T-helper 9 cell (primary cell): ENCODE measurements around the gene FAM89B.
"Not testable (repeated sequence)": the region's sequence is repeated elsewhere in the genome, so short reads cannot be mapped to it uniquely, and the experiment has no call there.

Experiments used
- DNase-seq: peaks from one replicate; pipeline ENCODE4 v3.0.0-alpha.2; 2020

FAM89B gene

DNA sequence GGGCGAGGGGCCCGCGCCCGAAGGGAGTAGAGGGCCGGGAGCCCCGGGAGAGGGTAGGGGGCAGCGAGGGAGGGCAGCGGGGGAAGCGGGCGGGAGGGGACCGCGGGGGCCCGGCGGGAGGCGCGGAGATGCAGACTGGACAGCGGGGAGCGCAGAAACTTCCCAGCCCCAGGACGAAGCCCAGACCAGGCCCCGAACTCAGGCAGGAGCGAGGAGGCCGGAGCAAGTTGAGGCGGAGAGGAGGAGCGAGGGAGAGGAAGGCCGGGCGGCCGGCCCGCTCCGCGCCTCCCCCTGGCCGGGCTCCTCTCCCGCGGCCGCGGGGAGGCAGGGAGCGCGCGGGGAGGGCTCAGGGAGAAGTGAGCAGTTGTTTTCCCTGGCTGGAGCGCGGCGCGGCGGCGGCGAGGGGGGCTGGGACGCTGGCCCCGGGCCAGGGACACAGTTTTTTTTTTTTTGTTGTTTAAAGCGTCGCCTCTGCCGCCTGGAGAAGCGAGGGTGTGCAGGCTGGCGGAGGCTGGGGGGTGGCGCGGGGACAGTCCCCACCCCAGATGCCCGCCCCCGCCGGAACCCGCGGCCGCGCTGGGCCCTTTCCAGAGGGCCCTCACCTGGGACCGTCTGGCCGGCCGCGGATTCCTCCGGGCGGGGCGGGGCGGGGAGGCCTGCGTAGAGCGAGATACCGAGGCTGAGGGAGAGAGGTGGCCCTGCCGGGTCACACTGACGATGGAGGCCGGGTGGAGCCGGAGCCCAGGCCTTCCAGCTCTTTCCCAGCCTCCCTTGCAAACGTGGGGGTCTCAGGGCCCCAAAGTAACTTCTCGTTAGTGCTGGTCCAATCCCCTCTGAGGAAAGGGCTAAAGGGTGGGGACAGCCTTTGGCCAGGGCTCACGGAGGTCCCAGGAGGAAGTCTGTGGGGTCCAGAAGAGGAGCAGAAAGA is 14.1 kb upstream of the FAM89B start, which contains the start of gene LTBP3:
Gene LTBP3, minus strand, starts transcription at position 358 of the 928 bp plus-strand sequence. CDS start 400 bp downstream, outside the sequence.
- peak; percentile 38 for DNase-seq

DNA sequence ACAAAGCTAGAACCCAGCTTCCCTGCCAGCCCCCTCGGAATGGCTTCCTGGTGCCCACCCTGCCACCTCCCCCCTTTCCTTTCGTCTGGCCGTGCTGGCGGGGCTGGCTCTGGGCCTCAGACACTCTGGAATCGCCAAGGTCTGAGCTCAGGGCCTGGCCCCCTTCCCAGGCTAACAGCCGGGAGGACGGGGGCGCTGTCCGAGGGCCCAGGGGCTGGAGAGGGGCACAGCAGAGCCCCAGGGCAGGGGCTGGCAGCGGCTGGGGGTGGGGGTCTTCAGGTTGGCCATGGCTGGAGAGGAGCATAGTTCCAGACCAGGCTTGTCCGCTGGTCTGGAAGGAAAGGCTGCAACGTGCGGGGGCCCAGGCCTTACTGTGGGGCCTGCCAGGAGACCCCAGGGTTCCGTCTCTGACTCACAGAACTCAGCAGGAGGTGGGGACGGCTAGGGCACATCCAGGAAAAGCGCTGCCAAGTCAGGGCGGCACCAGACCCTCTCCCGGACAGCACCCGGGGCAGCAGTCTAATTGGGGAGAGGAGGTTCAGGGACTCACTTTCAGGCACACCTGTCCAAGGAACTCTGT is 13.3 kb upstream of the FAM89B start:
- DNase-seq: no peak

GRCh38 chr11:65559535-65559934 is 12.8 kb upstream of the FAM89B start:
- no peak for DNase-seq

GRCh38 chr11:65559951-65560537 is 12.3 kb upstream of the FAM89B start:
- DNase-seq: no peak

DNA sequence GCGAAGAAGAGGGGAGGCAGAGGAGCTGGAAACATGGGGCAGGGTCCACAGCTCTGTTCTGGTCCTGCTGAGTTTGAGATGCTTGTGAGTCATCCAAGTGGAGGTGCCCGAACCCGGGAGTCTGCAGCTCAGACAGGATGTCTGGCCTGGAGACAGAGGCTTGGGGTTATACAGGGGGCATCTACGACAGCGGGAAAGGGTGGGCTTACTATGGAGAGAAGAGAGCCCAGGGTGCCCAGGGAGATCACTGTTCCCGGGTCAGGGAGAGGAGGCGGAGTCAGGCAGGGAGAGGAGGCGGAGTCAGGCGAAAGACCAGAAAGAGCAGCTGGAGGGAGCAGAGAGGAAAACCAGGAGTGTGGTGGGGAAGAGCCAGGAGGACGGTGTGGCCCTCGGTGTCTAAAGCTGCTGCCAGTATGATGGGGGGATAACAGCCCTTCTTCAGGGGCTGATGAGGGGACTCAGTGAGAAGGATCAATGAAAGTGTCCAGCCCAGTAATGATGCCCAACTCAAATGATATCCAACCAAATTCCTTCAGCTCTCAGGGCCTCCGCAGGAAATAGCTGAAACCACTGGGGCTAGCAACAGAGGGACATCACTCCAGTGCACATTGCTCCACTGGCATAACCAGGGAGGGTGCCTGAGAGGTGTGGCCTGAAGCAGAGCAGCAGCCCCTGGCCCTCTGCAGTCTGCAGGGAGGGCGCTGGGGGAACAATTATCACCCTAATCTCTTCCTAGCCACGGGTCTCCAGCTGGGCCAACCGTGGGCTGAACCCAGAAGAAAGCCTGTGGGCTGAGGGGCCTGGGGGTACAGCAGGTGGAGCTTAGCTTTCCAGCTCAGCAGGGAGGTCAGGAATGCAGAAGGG is 11.6 kb upstream of the FAM89B start:
- DNase-seq: no peak

DNA sequence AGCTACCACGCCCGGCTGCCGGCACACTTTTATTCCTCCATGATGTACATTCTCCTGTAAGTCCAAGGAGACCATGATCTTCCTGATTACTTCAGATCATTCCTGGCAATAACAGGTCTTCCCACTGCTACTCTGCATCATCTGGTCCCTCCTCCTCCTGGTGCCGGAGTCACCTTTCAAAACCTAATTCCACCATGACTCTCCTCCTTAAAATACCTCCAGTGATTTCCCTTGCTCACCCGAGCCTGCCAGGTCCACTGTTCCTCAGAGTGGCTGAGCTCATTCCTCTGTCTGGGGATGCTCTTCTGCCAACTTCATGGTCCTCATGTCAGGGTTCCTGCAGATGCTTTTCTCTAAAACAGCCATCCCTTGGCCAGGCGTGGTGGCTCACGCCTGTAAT is 10.3 kb upstream of the FAM89B start:
- no peak for DNase-seq

- DNase-seq: no peak
These were observed 9.6 kb upstream of the FAM89B start for GRCh38 chr11:65562788-65563187.

GRCh38 chr11:65563601-65564000 is 8.7 kb upstream of the FAM89B start:
- DNase-seq: no peak

DNA sequence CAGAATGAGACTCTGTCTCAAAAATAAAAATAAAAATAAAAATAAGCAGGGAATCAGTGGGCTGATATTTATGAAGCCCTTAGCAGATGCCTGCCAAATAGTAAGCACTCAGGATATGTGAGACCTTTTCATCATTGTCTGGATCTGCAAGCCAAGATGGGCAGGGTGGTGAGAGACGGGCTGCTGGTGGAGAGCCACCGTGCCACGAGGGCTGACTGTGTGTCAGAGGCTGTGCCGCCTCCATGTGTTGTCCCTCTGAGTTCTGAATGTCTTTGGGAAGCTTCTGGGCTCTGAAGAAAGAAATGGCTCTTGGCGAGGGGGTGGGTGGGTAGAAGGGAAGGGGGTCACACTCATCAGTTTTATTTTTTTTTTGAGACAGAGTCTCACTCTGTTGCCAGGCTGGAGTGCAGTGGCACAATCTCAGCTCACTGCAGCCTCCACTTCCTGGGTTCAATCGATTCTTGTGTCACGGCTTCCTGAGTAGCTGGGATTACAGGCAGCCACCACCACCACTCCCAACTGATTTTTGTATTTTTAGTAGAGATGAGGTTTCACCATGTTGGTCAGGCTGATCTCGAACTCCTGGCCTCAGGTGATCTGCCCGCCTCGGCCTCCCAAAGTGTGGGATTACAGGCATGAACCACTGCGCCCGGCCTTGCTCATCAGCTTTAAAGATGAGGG is 7.3 kb upstream of the FAM89B start:
- not testable (repeated sequence) for DNase-seq

DNA sequence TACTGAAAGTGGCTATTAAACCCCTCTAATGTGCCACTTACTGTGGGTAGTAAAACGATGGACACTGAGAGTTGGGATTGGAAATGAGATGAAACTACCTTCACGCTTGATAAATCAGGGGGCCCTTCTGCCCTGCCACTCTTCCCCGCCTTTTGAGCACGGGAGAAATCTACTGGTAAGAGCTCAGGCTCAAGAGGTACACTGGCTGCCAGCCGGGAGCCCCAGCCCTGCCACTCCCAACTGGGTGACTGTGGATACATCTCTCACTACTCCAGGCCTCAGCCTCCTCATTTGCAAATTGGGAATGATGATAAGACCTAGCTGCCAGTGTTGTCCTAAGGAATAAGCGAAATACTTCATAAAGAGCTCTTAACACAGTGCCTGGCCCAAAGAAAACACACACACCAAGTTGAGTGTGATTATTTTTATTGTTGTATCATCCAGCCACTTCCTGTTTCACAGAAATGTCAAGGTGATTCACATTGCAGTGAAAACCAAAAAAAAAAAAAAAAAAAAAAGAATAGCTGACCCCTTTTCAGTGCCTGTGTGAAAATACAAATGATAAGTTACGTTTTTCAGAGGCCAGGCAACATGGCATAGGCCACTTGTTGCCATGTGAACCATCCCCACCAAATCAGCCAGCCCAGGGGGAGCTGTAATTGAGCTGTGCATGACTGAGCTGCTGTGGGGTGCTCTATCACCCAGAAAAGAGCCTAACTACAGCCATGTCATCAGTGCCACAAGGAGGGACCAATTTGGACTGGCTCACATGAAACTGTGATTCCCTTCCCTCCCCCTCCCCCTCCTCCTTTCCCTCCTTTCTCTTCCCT is 6.5 kb upstream of the FAM89B start:
- DNase-seq: peak; percentile 29

GRCh38 chr11:65569164-65569972 is 3.0 kb upstream of the FAM89B start:
- DNase-seq: no peak

DNA sequence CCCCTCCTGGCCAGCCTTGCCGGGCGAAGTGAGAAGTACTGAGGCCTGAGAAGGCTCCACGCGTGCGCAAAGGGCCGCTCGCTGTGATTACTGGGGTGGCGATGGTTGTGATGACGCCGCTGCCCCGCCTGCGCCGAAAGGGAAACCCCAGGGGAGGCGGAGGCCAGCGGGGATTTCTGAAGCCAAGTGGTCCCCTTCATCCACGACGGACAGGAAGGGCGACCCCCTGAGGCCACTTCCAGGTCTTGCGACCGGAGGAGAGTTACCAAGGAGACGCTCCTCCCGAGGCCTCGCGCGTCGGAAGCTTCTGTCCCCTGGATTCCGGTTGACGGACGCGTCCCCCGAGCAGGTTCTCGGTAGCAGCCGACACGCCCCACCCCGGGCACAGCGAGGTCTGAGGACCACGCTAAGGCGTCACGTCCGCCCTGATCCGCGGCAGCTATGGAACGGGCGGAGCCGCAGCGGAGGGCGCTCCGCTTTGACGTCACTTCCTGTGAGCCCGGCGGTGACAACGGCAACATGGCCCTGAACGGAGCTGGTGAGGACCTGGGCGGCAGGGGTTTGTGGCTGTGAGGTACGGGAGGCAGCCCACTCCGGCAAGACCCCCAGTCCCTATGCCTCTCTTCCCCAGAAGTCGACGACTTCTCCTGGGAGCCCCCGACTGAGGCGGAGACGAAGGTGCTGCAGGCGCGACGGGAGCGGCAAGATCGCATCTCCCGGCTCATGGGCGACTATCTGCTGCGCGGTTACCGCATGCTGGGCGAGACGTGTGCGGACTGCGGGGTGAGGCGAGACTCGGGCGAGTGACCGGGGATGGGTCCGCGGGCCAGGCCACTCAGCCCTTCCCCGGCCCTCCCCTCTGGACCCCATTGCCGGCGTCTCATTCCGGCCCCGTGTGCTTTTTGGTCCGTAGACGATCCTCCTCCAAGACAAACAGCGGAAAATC is 2.1 kb upstream of the FAM89B start, which contains the start of gene ZNRD2:
Gene ZNRD2, plus strand, starts transcription at position 505 of the 946 bp plus-strand sequence. Its CDS starts 15 bp downstream, at position 520.
- peak; percentile 94 for DNase-seq

DNA sequence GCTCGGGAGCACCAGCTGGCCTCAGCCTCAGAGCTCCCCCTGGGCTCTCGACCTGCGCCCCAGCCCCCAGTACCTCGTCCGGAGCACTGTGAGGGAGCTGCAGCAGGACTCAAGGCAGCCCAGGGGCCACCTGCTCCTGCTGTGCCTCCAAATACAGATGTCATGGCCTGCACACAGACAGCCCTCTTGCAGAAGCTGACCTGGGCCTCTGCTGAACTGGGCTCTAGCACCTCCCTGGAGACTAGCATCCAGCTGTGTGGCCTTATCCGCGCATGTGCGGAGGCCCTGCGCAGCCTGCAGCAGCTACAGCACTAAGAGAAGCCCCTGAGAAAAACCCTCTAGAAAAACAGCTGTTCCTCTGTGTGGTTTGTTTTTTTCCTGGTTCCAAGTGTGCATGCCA is 918 bp upstream of the FAM89B start:
- DNase-seq: no peak

- no peak for DNase-seq
These were observed 398 bp upstream of the FAM89B start for GRCh38 chr11:65571940-65572339.

GRCh38 chr11:65573391-65574079 is 1.2 kb downstream of the FAM89B start:
- DNase-seq: no peak

GRCh38 chr11:65574109-65574810 is 1.9 kb downstream of the FAM89B start:
- DNase-seq: peak; percentile 80

DNA sequence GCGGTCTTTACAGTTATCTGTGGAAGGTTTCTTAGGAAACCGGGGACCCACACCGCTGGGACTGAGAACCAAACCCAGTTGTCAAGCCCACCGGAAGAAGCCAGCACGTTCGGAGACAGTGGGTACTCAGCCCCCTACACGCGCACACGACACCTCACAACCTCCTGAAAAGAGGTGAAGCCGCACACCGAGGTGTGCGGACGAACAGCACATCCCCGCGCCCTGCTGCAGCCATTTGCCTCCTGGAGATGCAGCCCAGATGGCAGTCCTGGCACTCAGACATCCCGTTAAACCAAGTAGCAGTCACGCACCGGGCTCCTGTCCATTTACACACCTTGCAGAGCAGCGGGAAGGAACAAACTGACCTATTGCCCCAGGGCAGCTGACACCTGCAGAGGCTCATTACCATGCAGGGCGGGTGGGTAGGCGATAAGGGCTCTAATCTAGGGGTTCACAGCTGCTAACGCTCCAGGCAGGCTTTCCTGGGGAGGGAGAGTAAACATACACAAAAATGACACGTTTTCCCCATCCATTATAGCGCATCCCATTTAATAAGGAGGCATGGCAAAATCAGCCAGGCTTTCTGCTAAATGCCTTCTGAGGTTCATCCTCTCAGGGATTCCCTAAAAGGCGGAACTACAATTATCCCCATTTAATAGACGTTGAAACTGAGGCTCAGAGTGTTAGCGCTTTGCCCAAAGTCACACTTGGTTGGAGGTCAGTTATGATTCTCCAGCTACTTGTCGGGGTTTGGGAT is 2.7 kb downstream of the FAM89B start:
- DNase-seq: no peak
